Bone marrow (tissue), 2 donors: ENCODE data around the gene MDM2.
A peak's percentile ranks its signal among the peaks of the same experiment; 100 is the strongest.
"Not testable (repeated sequence)": the region's sequence is repeated elsewhere in the genome, so short reads cannot be mapped to it uniquely, and the experiment has no call there.

Experiments
- DNase-seq, 2 donors: peaks; one replicate each; lab custom pipeline; 2025; lab: John Stamatoyannopoulos, UW

MDM2 gene

GRCh38 chr12:68786929-68787328, 21.0 kb upstream of the MDM2 start:
- no peak for DNase-seq

- no peak for DNase-seq
Measured at GRCh38 chr12:68788554-68789143, 19.3 kb upstream of the MDM2 start.

- DNase-seq = no peak
Measured at GRCh38 chr12:68789144-68789878, 18.7 kb upstream of the MDM2 start.

GRCh38 chr12:68790081-68790951, 17.7 kb upstream of the MDM2 start:
- no peak for DNase-seq

GRCh38 chr12:68790952-68791234, 17.1 kb upstream of the MDM2 start:
- no peak for DNase-seq

GRCh38 chr12:68791897-68792481, 16.0 kb upstream of the MDM2 start:
- no peak for DNase-seq

GRCh38 chr12:68792952-68793351, 15.0 kb upstream of the MDM2 start:
- peak in 1 of 2 donors; percentile 27 for DNase-seq

GRCh38 chr12:68793436-68793835, 14.5 kb upstream of the MDM2 start:
- DNase-seq = no peak

GRCh38 chr12:68793975-68794652, 13.9 kb upstream of the MDM2 start:
- DNase-seq = no peak

GRCh38 chr12:68794653-68795251, 13.2 kb upstream of the MDM2 start:
- DNase-seq = no peak

- no peak for DNase-seq
Measured at GRCh38 chr12:68796399-68796798, 11.6 kb upstream of the MDM2 start.

- no peak for DNase-seq
Measured at GRCh38 chr12:68798882-68799234, 9.1 kb upstream of the MDM2 start.

GRCh38 chr12:68800294-68800693, 7.7 kb upstream of the MDM2 start:
- no peak for DNase-seq

GRCh38 chr12:68801124-68801523, 6.9 kb upstream of the MDM2 start:
- not testable (repeated sequence) for DNase-seq

GRCh38 chr12:68802372-68802745, 5.6 kb upstream of the MDM2 start:
- DNase-seq = not testable (repeated sequence)

GRCh38 chr12:68802911-68803651, 4.9 kb upstream of the MDM2 start:
- DNase-seq = not testable (repeated sequence)

- no peak for DNase-seq
Measured at GRCh38 chr12:68803948-68804656, 3.9 kb upstream of the MDM2 start.

GRCh38 chr12:68804657-68805591, 3.1 kb upstream of the MDM2 start:
- no peak for DNase-seq

- no peak for DNase-seq
Measured at GRCh38 chr12:68805592-68806120, 2.3 kb upstream of the MDM2 start.
